HG03025 (cell line): Measurements from ENCODE around the gene HCFC2.

Experiments used
- ATAC-seq: cut with Tn5 transposase; IDR thresholded peaks from one replicate; pipeline ENCODE4 v1.9.1; 2021; ENCODE audit warnings: mild to moderate bottlenecking, moderate library complexity; ENCODE audit not compliant: unreplicated experiment, low FRiP score

Gene HCFC2

DNA sequence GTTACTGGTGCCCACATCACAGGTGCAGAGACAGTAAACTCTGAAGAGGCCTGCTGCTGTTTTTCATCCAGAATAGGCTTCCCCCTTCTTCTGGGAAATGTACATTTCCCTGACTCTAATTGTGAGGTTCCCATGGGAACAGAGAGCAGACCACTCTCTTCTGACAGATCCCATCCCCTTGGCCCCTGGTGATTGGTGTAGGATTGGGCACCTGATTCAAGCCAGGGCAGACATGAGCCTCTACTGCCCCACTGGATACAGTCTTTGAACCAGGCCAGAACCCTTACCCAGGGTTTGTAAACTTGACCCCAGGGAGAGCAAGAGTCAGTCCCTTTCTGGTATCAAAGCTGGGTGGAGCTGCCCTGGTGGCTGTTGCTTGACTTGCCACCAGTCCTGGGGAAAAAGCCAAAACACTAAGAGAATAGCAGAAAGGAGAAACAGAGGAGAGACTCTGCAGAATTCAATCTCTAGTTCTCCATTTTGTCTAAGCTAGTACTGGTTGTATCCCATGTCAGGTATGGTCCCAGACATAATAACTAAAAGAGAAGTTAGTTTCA lies 88.4 kb downstream of the HCFC2 start:
- ATAC-seq = no peak

GRCh38 chr12:104154286-104154685 lies 90.0 kb downstream of the HCFC2 start:
- ATAC-seq = no peak

DNA sequence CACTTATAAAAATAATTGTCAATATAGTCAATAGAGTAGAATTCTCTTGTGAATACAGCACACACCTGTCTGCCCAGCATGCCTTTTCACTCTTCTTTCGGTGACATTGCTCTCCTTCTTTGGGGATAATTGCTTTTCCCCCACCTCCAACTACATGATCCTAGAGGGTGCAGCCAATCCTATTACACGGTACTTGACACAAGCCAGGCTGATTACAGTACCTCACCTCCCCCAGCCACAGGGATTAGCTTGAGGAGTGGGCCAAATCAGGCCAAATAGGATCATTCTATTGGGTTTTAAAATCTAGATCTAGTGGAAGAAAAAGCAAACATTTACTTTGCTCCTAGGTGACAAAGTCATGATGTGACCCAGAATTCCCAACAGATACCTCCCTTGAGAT lies 90.5 kb downstream of the HCFC2 start:
- no peak for ATAC-seq
